ENCODE data around the gene NFIX.
"Not testable (repeated sequence)": the region's sequence is repeated elsewhere in the genome, so short reads cannot be mapped to it uniquely, and the experiment has no call there.

The NFIX gene

GRCh38 chr19:12959481-12959880 lies 35.8 kb upstream of the NFIX start:
- DNase-seq, result no peak

DNA sequence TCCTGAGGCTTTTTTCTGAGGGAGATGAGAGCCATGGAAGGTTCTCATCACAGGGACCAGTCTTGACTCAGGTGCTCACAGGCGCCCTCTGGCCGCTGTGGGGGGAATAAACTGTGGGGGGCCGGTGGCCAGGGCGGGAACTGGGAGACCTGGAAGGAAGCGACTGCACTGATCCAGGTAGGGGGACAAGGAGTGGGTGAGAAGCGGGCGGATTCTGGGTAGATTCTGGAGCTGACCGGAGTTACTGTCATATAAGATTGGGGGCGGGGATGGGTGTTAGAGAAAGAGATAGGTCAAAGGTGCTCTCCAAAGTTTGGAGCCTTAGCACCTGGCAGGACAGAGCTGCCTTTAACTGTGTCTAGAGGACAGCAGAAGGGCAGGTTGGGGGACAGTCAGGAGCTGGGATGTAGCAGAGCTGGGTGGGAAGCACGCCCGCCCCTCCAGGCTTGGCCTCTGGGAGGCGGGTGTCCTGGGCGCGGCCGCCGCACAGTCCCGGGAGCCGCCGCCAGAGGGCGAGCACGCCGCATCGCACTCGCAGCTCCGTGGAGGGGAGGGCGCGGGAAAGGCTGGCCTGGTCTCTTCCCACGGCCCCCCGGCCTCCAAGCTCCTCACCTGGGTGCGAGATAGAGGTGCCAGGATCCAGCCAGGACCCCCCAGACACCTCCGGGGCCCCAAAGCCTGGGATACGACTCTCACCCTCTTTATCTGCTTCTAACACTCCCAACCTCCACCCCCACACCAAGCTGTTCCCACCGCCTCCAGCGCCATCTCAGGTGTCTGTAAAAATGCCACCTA lies 30.1 kb upstream of the NFIX start:
- peak; percentile 51 for DNase-seq

- DNase-seq, result no peak
These were observed 29.5 kb upstream of the NFIX start for GRCh38 chr19:12965812-12966135.

DNA sequence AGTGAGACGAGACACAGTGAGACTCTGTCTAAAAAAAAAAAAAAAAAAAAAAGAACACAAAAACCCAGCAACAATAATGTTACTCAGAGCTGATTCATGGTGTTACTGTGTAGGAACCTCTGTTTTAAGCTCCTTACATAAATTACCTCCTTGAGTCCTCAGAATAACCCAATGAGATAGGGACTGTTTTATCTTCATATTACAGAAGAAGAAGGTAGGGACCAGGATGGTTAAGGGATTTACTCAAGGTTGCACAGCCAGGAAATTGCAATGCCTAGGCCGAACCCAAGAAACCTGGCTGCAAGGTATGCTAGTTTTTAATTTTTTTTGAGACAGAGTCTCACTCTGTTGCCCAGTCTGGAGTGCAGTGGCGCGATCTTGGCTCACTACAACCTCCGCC lies 27.4 kb upstream of the NFIX start:
- DNase-seq, result no peak

- DNase-seq, result no peak
These were observed 25.8 kb upstream of the NFIX start, which contains the start of gene DAND5 for GRCh38 chr19:12969292-12969988. Gene DAND5 (plus strand): TSS chr19:12969576. CDS start chr19:12969661, 85 bp downstream.

- DNase-seq, result no peak
These were observed 25.0 kb upstream of the NFIX start for GRCh38 chr19:12970070-12970820.

GRCh38 chr19:12973236-12973635 lies 22.0 kb upstream of the NFIX start:
- no peak for DNase-seq

DNA sequence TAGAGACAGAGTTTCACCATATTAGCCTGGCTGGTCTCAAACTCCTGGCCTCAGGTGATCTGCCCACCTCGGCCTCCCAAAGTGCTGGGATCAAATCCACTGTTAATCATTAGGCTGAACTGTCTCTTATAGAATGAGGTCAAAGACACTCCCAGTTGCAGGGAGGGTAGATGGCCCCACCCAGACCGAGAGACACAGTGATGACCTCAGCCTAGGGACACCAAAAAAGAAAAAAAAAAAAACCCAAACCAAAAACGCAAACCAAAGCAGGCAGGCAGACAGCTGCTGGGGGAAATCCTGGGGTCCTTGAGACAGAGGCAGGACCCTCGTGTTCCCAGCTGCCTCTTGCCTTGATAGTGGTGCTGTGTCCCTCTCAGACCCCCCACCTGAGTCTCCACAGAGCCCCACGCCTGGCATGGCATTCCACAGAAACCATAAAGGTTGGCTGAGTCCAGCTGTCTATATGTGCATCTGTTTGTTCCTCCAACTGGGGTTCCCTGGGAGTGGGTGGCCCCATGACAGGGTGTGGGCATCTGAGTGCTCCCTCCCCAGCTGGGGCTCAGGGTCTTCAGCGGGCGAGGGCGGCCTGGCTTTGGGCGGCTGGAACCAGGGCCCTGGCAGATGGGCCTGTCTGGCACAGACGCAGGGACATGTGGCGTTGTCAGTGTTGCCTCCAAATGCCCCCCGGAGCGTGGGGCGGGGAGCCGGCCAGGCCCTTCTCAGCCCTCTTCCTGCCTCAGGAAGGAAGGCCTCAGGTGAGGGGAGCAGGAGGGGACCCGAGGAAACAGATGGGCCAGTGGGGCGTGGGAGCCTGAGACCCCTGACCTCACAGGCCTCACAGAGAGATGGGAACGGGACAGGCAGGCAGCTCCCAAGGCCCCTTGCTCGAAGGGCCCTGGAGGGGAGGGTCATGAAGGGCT lies 20.7 kb upstream of the NFIX start:
- DNase-seq, result no peak

- DNase-seq, result no peak
These were observed 20.0 kb upstream of the NFIX start for GRCh38 chr19:12975221-12975741.

DNA sequence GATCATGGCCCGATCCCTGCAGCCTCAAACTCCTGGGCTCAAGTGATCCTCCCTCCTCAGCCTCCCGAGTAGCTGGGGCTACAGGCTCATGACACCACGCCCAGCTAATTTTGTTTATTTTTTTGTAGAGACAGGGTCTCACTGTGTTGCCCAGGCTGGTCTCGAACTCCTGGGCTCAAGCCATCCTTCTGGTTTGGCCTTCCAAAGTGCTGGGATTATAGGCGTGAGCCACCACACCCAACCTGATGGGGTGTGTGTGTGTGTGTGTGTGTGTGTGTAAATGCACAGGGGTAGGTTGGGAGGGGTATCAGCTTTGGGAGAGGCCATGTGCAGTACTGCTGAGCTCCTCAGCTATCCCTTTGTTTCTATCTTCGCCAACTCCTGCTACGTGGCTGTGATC lies 19.2 kb upstream of the NFIX start:
- DNase-seq, result not testable (repeated sequence)

DNA sequence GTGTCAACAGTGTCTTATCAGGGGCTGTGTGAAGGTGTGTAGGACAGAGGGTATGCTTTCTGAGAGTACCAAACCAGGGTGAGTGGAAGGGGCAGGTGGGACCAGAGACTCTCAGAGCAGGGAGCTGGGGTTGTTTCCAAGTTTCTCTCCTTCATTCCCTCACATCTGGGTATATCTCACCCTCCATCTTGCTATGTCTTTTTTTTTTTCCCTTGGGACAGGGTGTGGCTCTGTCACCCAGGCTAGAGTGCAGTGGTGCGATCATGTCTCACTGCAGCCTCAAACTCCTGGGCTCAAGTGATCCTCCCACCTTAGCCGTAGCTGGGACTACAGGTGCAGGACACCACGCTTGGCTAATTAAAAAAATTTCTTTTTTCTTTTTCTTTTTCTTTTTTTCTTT lies 15.3 kb upstream of the NFIX start:
- no peak for DNase-seq

- no peak for DNase-seq
These were observed 12.6 kb upstream of the NFIX start for GRCh38 chr19:12982648-12983047.

DNA sequence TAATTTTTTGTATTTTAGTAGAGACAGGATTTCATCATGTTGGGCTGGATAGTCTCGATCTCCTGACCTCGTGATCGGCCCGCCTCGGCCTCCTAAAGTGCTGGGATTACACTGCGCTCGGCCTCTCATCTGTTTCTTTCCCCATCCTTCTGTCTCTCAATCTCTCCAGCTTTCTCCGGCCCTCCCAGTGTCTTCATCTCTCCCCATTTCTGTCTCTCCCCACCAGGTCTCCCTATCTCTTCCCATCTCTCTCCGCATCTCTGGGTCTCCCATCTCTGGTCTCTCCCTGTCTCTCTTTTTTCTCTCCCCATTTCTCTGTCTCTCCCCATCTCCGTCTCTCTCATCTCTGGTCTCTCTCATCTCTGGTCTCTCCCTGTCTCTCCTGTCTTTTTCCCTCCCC lies 12.2 kb upstream of the NFIX start:
- no peak for DNase-seq

DNA sequence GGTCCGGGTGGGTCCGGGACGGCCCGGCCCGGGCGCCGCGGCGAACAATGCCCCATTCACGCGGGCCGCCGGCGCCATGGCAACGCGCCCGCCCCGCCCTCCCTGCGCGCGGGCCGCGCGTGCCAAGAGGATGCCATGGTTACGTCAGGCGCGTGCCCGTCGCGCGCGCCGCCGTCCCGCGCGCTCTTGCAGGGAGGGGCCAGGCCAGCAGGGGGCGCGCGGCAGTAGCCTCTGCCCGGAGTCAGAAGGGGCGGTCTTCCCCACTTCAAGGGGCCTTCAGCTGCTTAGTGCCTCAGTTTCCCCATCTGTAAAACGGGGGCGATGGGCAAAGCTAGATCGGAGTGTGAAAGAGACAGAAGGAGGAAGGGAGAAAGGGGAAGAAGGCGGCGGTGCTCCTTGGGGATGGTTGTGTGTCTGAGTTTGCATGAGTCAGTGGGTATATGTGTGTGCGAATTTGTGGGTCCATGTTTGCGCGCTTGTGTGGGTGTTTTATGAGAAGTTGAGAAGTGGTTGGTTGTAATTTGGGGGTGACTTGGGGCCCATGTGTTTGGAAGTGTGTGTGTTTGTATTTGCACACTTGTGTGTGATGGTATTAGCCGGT lies 11.6 kb upstream of the NFIX start:
- DNase-seq, result peak; percentile 71

DNA sequence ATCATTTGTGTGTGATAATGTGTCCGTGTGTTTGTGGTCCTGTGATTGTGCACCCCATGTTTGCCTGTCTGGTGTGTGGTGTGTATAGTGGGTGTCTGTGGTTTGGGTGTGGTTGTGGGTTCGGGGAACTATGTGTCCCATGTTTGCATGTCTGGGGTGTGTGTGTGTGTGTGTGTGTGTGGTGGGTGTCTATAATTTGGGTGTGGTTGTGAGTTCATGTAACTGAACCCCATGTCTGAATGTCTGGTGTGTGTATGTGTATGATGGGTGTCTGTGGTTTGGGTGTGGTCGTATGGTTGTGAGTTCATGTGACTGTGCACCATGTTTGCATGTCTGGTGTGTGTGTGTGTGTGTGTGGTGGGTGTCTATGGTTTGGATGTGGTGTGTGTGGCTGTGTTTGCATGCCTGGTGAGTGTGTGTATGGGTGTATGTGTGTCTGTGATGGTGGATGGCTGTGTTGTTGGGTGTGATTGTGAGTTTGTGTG lies 11.1 kb upstream of the NFIX start:
- no peak for DNase-seq

GRCh38 chr19:12984683-12985048 lies 10.6 kb upstream of the NFIX start:
- DNase-seq, result no peak

DNA sequence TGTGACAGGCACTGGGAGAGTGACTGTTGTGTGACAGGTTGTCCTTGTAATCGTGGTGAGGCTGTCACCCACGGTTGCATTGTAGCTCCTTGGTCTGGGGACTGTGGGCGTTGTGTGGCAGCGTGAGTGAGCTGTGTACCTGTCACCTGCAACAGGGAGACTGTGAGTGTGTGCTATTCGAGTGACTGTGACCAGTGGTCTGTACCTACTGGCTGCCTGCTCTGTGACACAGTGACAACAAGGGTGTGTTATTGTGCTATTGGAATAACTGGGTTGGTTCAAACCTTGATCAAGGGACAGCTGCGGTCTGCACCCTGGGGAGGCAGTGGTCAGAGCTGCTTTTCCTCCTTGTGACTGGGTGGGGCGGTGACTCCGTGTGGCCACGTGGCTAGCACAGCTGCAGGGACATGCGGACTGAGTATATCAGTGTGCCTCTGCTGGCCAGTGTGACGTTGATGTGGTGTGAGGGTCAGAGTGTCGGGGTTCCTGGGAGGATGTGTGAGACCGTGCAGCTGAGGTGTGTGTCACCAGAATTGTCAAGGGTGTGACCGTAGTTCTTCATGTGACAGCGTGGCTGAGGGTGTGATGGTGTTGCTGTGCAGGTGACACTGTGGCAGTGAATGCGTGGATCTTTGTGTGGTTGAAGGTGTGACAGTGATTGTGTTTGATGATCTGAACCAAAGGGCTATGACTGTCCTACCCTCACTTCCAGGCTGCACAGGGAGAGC lies 10.1 kb upstream of the NFIX start:
- peak; percentile 21 for DNase-seq

DNA sequence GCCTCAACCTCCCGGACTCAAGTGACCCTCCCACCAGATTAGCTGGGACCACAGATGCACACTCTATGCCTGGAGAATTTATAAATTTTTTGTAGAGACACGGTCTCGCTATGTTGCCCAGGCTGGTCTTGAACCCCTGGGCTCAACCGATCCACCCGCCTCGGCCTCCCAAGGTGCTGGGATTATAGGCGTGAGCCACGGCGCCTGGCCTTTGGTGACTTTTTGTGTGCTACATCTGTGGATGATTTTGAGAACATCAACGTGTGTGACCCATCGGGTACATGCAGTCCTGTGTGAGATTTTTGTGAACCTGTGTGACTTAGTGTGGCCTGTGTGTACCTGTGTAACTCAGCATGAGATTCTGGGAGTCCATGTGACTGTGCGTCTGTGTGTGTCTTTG lies 8.5 kb upstream of the NFIX start:
- no peak for DNase-seq

DNA sequence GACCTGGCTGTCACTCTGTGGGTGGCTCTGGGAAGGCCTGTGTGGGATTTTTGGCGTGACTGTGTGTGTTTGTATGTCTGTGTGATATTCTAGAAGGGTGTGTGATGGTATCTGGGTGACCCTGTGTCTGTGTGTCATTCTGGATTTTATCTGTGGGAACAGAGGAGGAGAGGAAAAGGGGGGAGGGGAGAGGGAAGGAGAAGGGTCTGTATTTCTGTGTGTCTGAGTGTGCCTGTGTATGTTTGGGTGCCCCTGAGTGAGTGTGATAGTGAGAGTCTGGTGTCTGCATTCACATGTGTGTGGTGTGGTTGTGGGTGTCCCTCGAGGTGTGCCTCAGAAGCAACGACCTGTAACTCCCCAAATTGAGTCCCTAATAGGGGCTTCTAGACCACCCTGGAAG lies 8.1 kb upstream of the NFIX start:
- DNase-seq, result no peak

GRCh38 chr19:12987781-12988180 lies 7.5 kb upstream of the NFIX start:
- DNase-seq, result no peak

DNA sequence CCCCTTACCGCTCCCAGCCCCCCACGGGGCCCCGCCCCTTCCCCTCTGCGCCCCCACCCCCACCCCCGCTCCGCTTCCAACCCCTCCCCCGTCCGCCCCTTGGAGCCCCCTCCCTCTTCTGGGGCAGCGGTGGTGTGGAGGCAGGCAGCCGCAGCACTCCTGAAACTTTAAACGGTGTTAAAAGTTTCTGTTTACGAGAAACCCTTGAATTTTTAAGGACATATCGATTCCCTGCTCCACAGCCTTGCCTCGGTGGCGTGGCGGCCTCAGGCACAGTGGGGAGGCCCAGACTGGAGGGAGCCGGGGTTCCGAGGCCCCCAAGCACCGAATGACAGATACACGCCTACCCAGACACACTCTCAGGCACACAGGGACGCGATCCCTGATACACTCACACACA lies 4.8 kb upstream of the NFIX start:
- DNase-seq, result no peak
